ENCODE measurements around the gene EXOC7.

DNA sequence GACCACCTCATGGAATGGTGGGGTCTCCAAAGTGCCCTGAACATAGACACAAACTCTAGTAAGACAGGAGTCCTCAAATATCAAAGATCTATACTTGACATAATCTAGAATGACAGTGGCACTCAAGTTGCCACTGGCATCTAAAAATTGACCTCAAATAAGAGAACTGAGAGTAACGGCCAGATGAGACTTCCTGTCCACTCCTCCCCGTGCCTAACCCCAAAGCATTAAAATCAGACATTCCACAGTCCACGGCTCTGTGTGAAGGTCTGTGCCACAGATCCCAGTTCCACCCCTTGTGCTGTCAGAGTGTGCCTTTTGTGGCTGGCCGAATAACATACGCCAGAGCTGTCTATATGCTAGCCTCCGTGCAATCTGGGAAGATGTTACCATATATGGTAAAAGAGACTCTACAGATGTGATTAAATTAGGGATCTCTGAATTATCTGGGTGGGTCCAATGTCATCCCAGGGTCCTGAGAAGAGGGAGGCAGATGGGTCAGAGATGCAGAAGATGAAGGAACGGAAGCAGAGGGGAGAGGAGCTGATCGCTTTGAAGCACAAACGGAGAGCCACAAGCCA, 55.5 kb downstream of the EXOC7 start:
- TF ChIP-seq, protein P1, sequence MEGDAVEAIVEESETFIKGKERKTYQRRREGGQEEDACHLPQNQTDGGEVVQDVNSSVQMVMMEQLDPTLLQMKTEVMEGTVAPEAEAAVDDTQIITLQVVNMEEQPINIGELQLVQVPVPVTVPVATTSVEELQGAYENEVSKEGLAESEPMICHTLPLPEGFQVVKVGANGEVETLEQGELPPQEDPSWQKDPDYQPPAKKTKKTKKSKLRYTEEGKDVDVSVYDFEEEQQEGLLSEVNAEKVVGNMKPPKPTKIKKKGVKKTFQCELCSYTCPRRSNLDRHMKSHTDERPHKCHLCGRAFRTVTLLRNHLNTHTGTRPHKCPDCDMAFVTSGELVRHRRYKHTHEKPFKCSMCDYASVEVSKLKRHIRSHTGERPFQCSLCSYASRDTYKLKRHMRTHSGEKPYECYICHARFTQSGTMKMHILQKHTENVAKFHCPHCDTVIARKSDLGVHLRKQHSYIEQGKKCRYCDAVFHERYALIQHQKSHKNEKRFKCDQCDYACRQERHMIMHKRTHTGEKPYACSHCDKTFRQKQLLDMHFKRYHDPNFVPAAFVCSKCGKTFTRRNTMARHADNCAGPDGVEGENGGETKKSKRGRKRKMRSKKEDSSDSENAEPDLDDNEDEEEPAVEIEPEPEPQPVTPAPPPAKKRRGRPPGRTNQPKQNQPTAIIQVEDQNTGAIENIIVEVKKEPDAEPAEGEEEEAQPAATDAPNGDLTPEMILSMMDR (IDR thresholded peaks at IDR 0.05; ENCODE audit: borderline replicate concordance, extremely low read depth, low read length, poor library complexity, severe bottlenecking), result no peak
- TF ChIP-seq EZH2 (IDR thresholded peaks at IDR 0.05; ENCODE audit: borderline replicate concordance, low read depth, low read length, severe bottlenecking), result no peak
